Thoracic aorta (tissue), 2 donors: Measurements from ENCODE around the gene MLH3. TPM values are rescaled to one million over a fixed set of nuclear protein-coding genes. Genes with fewer than 3 reads are reported as not detected.

Source experiments
- ATAC-seq: fragments of 150-250 bp; one replicate; pipeline ENCODE4 v1.8.0; 2017; ENCODE audit warnings: low read depth; ENCODE audit not compliant: insufficient number of reproducible peaks, low FRiP score
- DNase-seq: peaks from one replicate; pipeline ENCODE4 v3.0.0-alpha.2; 2020; ENCODE audit warnings: low spot score
- H3K27ac ChIP-seq, 2 donors: fragments of 200-600 bp; sonication (generic); 1 replicate in 1 of 2; 2 replicates in 1 of 2; pipeline ENCODE4 v1.5.1; 2016; ENCODE audit warnings: mild to moderate bottlenecking in 2 of 2, moderate library complexity in 2 of 2
- H3K27me3 ChIP-seq: fragments of 200-600 bp; sonication (generic); replicated peaks from 2 replicates; pipeline ENCODE4 v1.6.0; 2016; ENCODE audit warnings: mild to moderate bottlenecking; ENCODE audit not compliant: insufficient read depth
- H3K36me3 ChIP-seq: fragments of 200-600 bp; sonication (generic); one replicate; pipeline ENCODE4 v1.5.1; 2016
- H3K4me1 ChIP-seq, 2 donors: fragments of 200-600 bp; sonication (generic); 1 replicate in 1 of 2; 2 replicates in 1 of 2; pipeline versions ENCODE4 v1.5.1 to v1.6.0; 2016; ENCODE audit warnings: low read depth in 2 of 2, mild to moderate bottlenecking in 1 of 2; ENCODE audit not compliant: control insufficient read depth in 1 of 2
- H3K4me3 ChIP-seq: fragments of 200-600 bp; sonication (generic); 2 replicates; pipeline ENCODE4 v1.5.1; 2016; ENCODE audit warnings: mild to moderate bottlenecking
- H3K9me3 ChIP-seq: fragments of 200-600 bp; sonication (generic); 2 replicates; pipeline ENCODE4 v1.5.1; 2016
- CTCF ChIP-seq: fragments of 200-600 bp; sonication (generic); IDR thresholded peaks from one replicate; pipeline ENCODE4 v1.5.1; 2019; ENCODE audit warnings: antibody characterized with exemption
- total RNA-seq, 2 donors: library from RNA; depleted of rRNA; stranded (reverse); fragments of >200 nt; gene quantifications; one replicate each; pipeline versions ENCODE4 v1.1.0 to v1.2.3, GENCODE V29; 2016

Gene MLH3
- total RNA-seq, 2 donors from 2014 or later, result 17.9 to 30.2 TPM

GRCh38 chr14:75060420-75060819 is 9.2 kb upstream of the MLH3 start:
- H3K27me3 ChIP-seq, result no peaks in the 10 kb centered on the region
- no peak overlapping the region for H3K4me3 ChIP-seq
- no peaks in the 10 kb centered on the region for H3K9me3 ChIP-seq
- ATAC-seq (no peak), DNase-seq (no peak)
- H3K36me3 ChIP-seq, result no peaks in the 10 kb centered on the region
- TF ChIP-seq CTCF, result no peak
- no peak overlapping the region for H3K27ac ChIP-seq
- peaks cover 3 to 14% of the 10 kb centered on the region in 2 donors for H3K4me1 ChIP-seq

- no peak for ATAC-seq
- Histone ChIP-seq H3K27ac (no peak overlapping the region), H3K27me3 (no peaks in the 10 kb centered on the region), H3K4me1 (peaks cover 3 to 14% of the 10 kb centered on the region in 2 donors), H3K9me3 (no peaks in the 10 kb centered on the region), H3K4me3 (no peak overlapping the region), H3K36me3 (no peaks in the 10 kb centered on the region)
- DNase-seq, result no peak
- no peak for TF ChIP-seq CTCF
Observed at GRCh38 chr14:75059642-75060041, 8.4 kb upstream of the MLH3 start.

GRCh38 chr14:75054421-75054820 is 3.2 kb upstream of the MLH3 start:
- H3K27ac ChIP-seq, result no peak overlapping the region
- no peaks in the 10 kb centered on the region for H3K36me3 ChIP-seq
- H3K9me3 ChIP-seq, result no peaks in the 10 kb centered on the region
- TF ChIP-seq CTCF, result no peak
- H3K4me3 ChIP-seq, result no peak overlapping the region
- peaks cover 10 to 16% of the 10 kb centered on the region in 2 donors for H3K4me1 ChIP-seq
- no peaks in the 10 kb centered on the region for H3K27me3 ChIP-seq
- no peak for ATAC-seq
- DNase-seq, result no peak

- ATAC-seq, result no peak
- no peak for DNase-seq
- peaks cover 12 to 24% of the 10 kb centered on the region in 2 donors for H3K4me1 ChIP-seq
- no peaks in the 10 kb centered on the region for H3K9me3 ChIP-seq
- no peak overlapping the region for H3K27ac ChIP-seq
- no peak for TF ChIP-seq CTCF
- H3K4me3 ChIP-seq, result no peak overlapping the region
- H3K36me3 ChIP-seq, result no peaks in the 10 kb centered on the region
- H3K27me3 ChIP-seq, result no peaks in the 10 kb centered on the region
Observed at GRCh38 chr14:75053396-75054291, 2.4 kb upstream of the MLH3 start.

GRCh38 chr14:75051556-75051899 is 261 bp upstream of the MLH3 start:
- no peak for ATAC-seq
- Histone ChIP-seq H3K27ac (peak overlapping the region; percentile 65 to 86), H3K4me1 (peaks cover 12 to 33% of the 10 kb centered on the region in 2 donors), H3K4me3 (peak overlapping the region; percentile 84), H3K9me3 (no peaks in the 10 kb centered on the region), H3K36me3 (no peaks in the 10 kb centered on the region), H3K27me3 (no peaks in the 10 kb centered on the region)
- DNase-seq, result no peak
- no peak for TF ChIP-seq CTCF
